Keratinocyte (primary cell): Measurements from ENCODE around the gene SLC17A9. TPM values are rescaled to one million over a fixed set of nuclear protein-coding genes. Genes with fewer than 3 reads are reported as not detected.

Experiments
- DNase-seq: peaks from one replicate; pipeline ENCODE4 v3.0.0-alpha.2; 2011; ENCODE audit warnings: low read depth, missing footprints, low spot score
- FAIRE-seq: peaks from 2 replicates; lab custom pipeline; 2011; peaks lifted over from hg19 to GRCh38; lab: Jason Lieb, UNC
- H2AFZ ChIP-seq: 2 replicates; pipeline ENCODE4 v1.6.0; 2012; ENCODE audit warnings: low read length, control low read depth, inconsistent platforms; ENCODE audit not compliant: control insufficient read depth
- H3K27ac ChIP-seq: 2 replicates; pipeline ENCODE4 v1.5.1; 2011; ENCODE audit warnings: low read length; ENCODE audit not compliant: control insufficient read depth, insufficient read depth
- H3K27me3 ChIP-seq: 3 replicates; pipeline ENCODE4 v1.6.0; 2011; ENCODE audit warnings: low read length; ENCODE audit not compliant: control insufficient read depth, insufficient read depth; ENCODE audit errors: extremely low read depth
- H3K36me3 ChIP-seq, 2 experiments: 2 replicates in 1 of 2; 3 replicates in 1 of 2; pipeline ENCODE4 v1.5.1; 2011; ENCODE audit warnings: low read length in 2 of 2, mild to moderate bottlenecking in 1 of 2; ENCODE audit not compliant: control insufficient read depth in 2 of 2, insufficient read depth in 2 of 2; ENCODE audit errors: extremely low read depth in 1 of 2
- H3K4me1 ChIP-seq: 3 replicates; pipeline ENCODE4 v1.5.1; 2011; ENCODE audit warnings: low read length; ENCODE audit not compliant: control insufficient read depth, insufficient read depth; ENCODE audit errors: extremely low read depth
- H3K4me2 ChIP-seq: 3 replicates; pipeline ENCODE4 v1.6.0; 2011; ENCODE audit warnings: low read depth, low read length; ENCODE audit not compliant: control insufficient read depth, insufficient read depth; ENCODE audit errors: extremely low read depth
- H3K4me3 ChIP-seq, 3 experiments: fragments of 200-600 bp in 1 of 3; sonication (generic) in 1 of 3; 2 replicates in 2 of 3; 3 replicates in 1 of 3; pipeline ENCODE4 v1.5.1; 2011 to 2016; ENCODE audit warnings: low read length in 3 of 3, mild to moderate bottlenecking in 3 of 3, control low read depth in 2 of 3, inconsistent platforms in 1 of 3, low read depth in 1 of 3, mixed read lengths in 1 of 3, mixed run types in 1 of 3, moderate library complexity in 1 of 3; ENCODE audit not compliant: control insufficient read depth in 2 of 3, insufficient read depth in 2 of 3; ENCODE audit errors: extremely low read depth in 1 of 3
- H3K79me2 ChIP-seq: 2 replicates; pipeline ENCODE4 v1.6.0; 2012; ENCODE audit warnings: low read length; ENCODE audit not compliant: control insufficient read depth, insufficient read depth
- H3K9ac ChIP-seq: 3 replicates; pipeline ENCODE4 v1.6.0; 2011; ENCODE audit warnings: low read length; ENCODE audit not compliant: control insufficient read depth, insufficient read depth; ENCODE audit errors: extremely low read depth
- H3K9me1 ChIP-seq: 3 replicates; pipeline ENCODE4 v1.6.0; 2011; ENCODE audit warnings: low read length; ENCODE audit not compliant: control insufficient read depth, insufficient read depth; ENCODE audit errors: extremely low read depth
- H3K9me3 ChIP-seq: 2 replicates; pipeline ENCODE4 v1.5.1; 2012; ENCODE audit warnings: low read depth, low read length; ENCODE audit not compliant: control insufficient read depth
- H4K20me1 ChIP-seq: 3 replicates; pipeline ENCODE4 v1.6.0; 2011; ENCODE audit warnings: low read length; ENCODE audit not compliant: control insufficient read depth, insufficient read depth; ENCODE audit errors: extremely low read depth
- EZH2 ChIP-seq: IDR thresholded peaks from one replicate; pipeline ENCODE4 v1.6.1; 2012; ENCODE audit warnings: inconsistent platforms, mild to moderate bottlenecking, low read length, moderate library complexity
- dilution Hi-C: fragments of 300-500 bp; cut with MboI; formaldehyde crosslinking; loops from one replicate; pipeline ENCODE4 v1.7.0; 2020; ENCODE audit warnings: low sequenced_read_pairs; ENCODE audit not compliant: extremely low pct_ligation_motif_present
- polyA plus RNA-seq, 5 experiments: library from polyadenylated mRNA; depleted of rRNA in 3 of 5; stranded (reverse) in 3 of 5; stranded (forward) in 1 of 5; unstranded in 1 of 5; fragments of >200 nt; gene quantifications; 1 replicate in 1 of 5; 2 replicates in 3 of 5; 3 replicates in 1 of 5; pipeline versions ENCODE4 v1.2.1 to v1.2.3, GENCODE V29; 2011 to 2012; ENCODE audit warnings: missing spikeins in 2 of 5, low read depth in 1 of 5, low replicate concordance in 1 of 5
- TF ChIP-seq, protein P1 (sequence below), 3 experiments: IDR thresholded peaks in 1 of 3; conservative IDR thresholded peaks in 1 of 3; optimal IDR thresholded peaks in 1 of 3; 2 replicates in 2 of 3; 3 replicates in 1 of 3; pipeline versions ENCODE3 to v1.5.1; 2011; ENCODE audit warnings: low read length in 3 of 3, mild to moderate bottlenecking in 3 of 3, moderate library complexity in 2 of 3, control low read depth in 1 of 3, inconsistent platforms in 1 of 3; ENCODE audit not compliant: insufficient read depth in 2 of 3; ENCODE audit errors: extremely low read depth in 1 of 3

SLC17A9 gene
- polyA plus RNA-seq, 1 donor (not counting 4 experiments of a cell fraction or from before 2014, with no cell fraction given): not detected

DNA sequence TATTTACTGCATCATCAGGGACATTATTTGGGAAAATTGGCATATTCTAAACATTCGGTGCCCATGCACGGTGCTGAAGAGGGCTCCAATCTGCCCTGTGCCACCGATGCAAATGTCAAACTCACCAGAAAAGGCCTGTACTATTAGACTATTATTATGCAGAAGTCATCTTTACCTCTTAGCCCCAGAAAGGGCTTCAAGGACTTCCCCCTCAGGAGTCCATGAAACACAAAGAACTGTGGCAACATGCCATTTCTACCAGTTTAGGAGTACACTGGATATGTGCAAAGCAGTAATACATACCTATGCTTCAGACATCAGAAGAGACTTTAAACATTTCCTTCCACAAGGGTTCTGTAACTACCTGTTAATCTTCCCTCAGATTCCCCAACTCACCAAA is 34.8 kb upstream of the SLC17A9 start:
- no peak for TF ChIP-seq EZH2
- TF ChIP-seq, protein P1, sequence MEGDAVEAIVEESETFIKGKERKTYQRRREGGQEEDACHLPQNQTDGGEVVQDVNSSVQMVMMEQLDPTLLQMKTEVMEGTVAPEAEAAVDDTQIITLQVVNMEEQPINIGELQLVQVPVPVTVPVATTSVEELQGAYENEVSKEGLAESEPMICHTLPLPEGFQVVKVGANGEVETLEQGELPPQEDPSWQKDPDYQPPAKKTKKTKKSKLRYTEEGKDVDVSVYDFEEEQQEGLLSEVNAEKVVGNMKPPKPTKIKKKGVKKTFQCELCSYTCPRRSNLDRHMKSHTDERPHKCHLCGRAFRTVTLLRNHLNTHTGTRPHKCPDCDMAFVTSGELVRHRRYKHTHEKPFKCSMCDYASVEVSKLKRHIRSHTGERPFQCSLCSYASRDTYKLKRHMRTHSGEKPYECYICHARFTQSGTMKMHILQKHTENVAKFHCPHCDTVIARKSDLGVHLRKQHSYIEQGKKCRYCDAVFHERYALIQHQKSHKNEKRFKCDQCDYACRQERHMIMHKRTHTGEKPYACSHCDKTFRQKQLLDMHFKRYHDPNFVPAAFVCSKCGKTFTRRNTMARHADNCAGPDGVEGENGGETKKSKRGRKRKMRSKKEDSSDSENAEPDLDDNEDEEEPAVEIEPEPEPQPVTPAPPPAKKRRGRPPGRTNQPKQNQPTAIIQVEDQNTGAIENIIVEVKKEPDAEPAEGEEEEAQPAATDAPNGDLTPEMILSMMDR (optimal IDR thresholded peaks at IDR 0.05 in 1 of 3, IDR thresholded peaks at IDR 0.05 in 1 of 3, conservative IDR thresholded peaks at IDR 0.05 in 1 of 3; ENCODE audit: extremely low read depth in 1 of 3, insufficient read depth in 2 of 3, low read length in 3 of 3): no peak
- H3K4me3 ChIP-seq: no peak overlapping the region
- peaks cover 24% of the 10 kb centered on the region for H3K4me1 ChIP-seq
- no peak overlapping the region for H3K9ac ChIP-seq
- no peak overlapping the region for H2AFZ ChIP-seq
- DNase-seq (no peak), FAIRE-seq (no peak)
- no peak overlapping the region for H3K4me2 ChIP-seq
- dilution Hi-C loops: no loop called here
- no peaks in the 10 kb centered on the region for H3K9me3 ChIP-seq
- H3K79me2 ChIP-seq: peaks cover 100% of the 10 kb centered on the region
- peaks cover 13% of the 10 kb centered on the region for H3K9me1 ChIP-seq
- H4K20me1 ChIP-seq: peaks cover 74% of the 10 kb centered on the region
- no peaks in the 10 kb centered on the region for H3K27me3 ChIP-seq
- no peak overlapping the region for H3K27ac ChIP-seq
- peaks cover 7 to 22% of the 10 kb centered on the region in 2 experiments for H3K36me3 ChIP-seq

DNA sequence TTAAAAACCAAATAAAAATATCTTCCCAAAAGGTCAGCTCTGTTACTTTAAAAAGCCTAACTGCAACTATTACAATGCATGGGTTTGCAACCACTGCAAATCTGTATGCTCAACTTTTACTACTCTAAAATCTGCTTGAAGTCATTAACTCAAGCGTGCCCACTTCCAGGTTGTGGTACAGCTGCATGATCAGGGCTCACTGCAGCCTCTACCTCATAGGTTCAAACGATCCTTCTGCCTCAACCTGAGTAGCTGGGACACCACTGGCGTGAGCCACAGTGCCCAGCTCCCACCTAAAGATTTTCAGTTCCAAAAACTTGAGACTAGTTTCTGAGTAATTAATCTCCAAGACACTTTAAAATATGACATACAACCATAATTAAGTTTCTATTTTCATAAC is 34.4 kb upstream of the SLC17A9 start:
- Histone ChIP-seq H4K20me1 (peaks cover 74% of the 10 kb centered on the region), H3K27ac (no peak overlapping the region), H3K4me1 (peaks cover 29% of the 10 kb centered on the region), H3K79me2 (peaks cover 100% of the 10 kb centered on the region), H3K9me3 (no peaks in the 10 kb centered on the region), H3K4me2 (no peak overlapping the region), H2AFZ (no peak overlapping the region), H3K9me1 (peaks cover 15% of the 10 kb centered on the region), H3K4me3 (no peak overlapping the region), H3K36me3 (peaks cover 4 to 21% of the 10 kb centered on the region in 2 experiments), H3K9ac (no peak overlapping the region), H3K27me3 (no peaks in the 10 kb centered on the region)
- dilution Hi-C loops: no loop called here
- TF ChIP-seq EZH2: no peak
- TF ChIP-seq, protein P1 (optimal IDR thresholded peaks at IDR 0.05 in 1 of 3, IDR thresholded peaks at IDR 0.05 in 1 of 3, conservative IDR thresholded peaks at IDR 0.05 in 1 of 3; ENCODE audit: extremely low read depth in 1 of 3, insufficient read depth in 2 of 3, low read length in 3 of 3): no peak
- FAIRE-seq (no peak), DNase-seq (no peak)
